Activated T-helper 17 cell treated with anti-CD3 and anti-CD28 coated beads, Interleukin-2, amount 50 U/mL, for 72 hours (primary cell): ENCODE measurements around the gene MVB12B. TPM values are rescaled to one million over a fixed set of nuclear protein-coding genes. Genes with fewer than 3 reads are reported as not detected.

Source experiments
- ATAC-seq: fragments of 150-1000 bp; cut with Tn5 transposase; replicated peaks from 2 replicates; pipeline ENCODE4 v1.10.0; 2021; ENCODE audit warnings: mild to moderate bottlenecking, moderate library complexity
- H3K27ac Mint-ChIP-seq: one replicate; pipeline ENCODE4 v1.8.0; 2022; ENCODE audit warnings: mixed read lengths
- H3K27me3 Mint-ChIP-seq: one replicate; pipeline ENCODE4 v1.8.0; 2022; ENCODE audit warnings: mixed read lengths
- H3K36me3 Mint-ChIP-seq: one replicate; pipeline ENCODE4 v1.8.0; 2022; ENCODE audit warnings: low read depth, mild to moderate bottlenecking, mixed read lengths
- H3K4me1 Mint-ChIP-seq: one replicate; pipeline ENCODE4 v1.8.0; 2022; ENCODE audit warnings: mixed read lengths
- H3K4me3 Mint-ChIP-seq: one replicate; pipeline ENCODE4 v1.8.0; 2022; ENCODE audit warnings: mild to moderate bottlenecking, mixed read lengths
- H3K9me3 Mint-ChIP-seq: one replicate; pipeline ENCODE4 v1.8.0; 2022; ENCODE audit warnings: mixed read lengths
- total RNA-seq, 2 donors: library from RNA; stranded (reverse); gene quantifications; one replicate each; pipeline ENCODE4 v1.2.3, GENCODE V29; 2022

Gene MVB12B
- total RNA-seq, 2 donors from 2014 or later = 3.9 TPM

DNA sequence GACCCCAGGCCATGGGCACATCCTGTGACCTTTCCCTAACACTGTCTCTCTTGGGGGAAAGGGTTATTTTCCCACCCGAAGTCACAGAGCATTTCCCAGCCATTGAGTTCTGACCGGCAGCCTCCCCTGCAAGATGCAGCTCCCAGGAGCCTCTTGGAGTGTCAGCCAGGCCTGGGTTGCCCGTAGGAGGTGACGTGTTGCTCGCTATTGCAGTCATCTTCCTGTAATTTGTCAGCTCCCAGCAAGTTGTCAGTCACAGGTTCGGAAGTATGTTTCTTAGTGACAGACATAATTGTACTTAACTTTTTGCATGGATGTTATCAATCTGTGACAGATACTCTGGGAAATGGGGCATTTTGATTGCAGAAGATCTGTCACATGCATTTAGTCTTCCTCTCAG, 74.5 kb downstream of the MVB12B start:
- Mint-ChIP-seq H3K27ac (no peak overlapping the region), H3K36me3 (no peaks in the 10 kb centered on the region), H3K4me3 (no peak overlapping the region), H3K27me3 (no peaks in the 10 kb centered on the region), H3K9me3 (no peaks in the 10 kb centered on the region), H3K4me1 (peaks cover 13% of the 10 kb centered on the region)
- no peak for ATAC-seq

DNA sequence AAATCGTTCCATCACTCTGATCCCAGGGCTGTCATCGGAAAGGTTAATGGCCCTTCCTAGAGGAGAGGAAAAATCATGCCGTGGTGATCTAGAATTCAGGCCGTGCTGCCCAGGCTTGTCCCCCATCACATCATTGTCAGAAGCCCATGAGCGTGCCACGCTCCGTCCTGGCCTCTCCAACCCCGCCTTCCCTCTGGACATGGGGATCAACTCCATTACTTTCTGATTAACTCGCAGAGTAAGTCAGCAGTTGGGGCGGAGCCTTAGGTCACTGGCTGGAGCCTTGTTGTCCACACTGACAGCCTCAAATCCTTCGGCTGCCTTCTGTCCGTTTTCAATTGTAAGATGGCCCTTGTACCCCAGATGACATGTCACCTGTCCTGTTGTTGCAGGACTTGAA, 75.0 kb downstream of the MVB12B start:
- ATAC-seq = no peak
- Mint-ChIP-seq H3K9me3 (no peaks in the 10 kb centered on the region), H3K27ac (no peak overlapping the region), H3K27me3 (no peaks in the 10 kb centered on the region), H3K4me1 (peaks cover 8% of the 10 kb centered on the region), H3K36me3 (no peaks in the 10 kb centered on the region), H3K4me3 (no peak overlapping the region)

DNA sequence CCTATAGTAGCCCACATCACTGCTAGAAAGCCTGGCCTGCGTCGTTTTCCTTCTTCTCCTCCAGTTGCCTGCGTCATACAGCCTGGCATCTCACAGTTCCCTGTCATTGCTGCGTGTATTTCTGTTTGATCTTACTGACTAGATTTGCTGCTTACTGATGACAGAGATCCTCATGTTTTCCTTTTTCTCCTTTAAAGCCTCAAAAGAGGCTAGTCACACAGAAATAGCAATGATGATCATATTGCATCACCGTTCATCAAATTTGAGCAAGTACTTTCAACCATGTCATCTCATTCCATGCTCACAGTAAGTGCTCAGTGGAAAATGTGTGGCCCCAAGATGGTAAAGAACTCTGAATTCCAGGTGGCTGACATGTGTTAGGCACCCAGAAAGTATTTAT, 76.8 kb downstream of the MVB12B start:
- H3K4me1 Mint-ChIP-seq = no peaks in the 10 kb centered on the region
- H3K27ac Mint-ChIP-seq = no peak overlapping the region
- ATAC-seq = no peak
- H3K27me3 Mint-ChIP-seq = no peaks in the 10 kb centered on the region
- no peaks in the 10 kb centered on the region for H3K9me3 Mint-ChIP-seq
- H3K4me3 Mint-ChIP-seq = no peak overlapping the region
- no peaks in the 10 kb centered on the region for H3K36me3 Mint-ChIP-seq

DNA sequence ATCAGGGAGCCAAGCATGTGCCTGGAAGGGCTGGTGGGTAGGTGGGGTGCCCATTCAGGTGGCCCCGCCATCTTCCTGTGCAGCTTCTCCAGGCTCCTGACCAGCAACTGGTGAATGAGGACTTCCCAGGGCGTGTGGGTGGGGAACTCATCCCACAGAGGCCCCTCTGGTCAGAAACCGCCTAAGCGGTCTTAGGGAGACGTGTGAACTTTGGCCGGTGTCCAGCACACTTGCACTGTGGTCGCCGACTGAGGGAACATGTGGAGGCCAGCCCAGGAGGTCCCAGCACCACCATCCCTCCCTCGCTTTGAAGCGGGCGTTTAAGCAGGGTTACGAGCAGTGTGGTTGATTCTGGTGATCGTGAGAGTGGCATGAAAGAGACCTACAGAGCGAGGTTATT, 77.8 kb downstream of the MVB12B start:
- H3K36me3 Mint-ChIP-seq = no peaks in the 10 kb centered on the region
- no peak overlapping the region for H3K4me3 Mint-ChIP-seq
- no peaks in the 10 kb centered on the region for H3K27me3 Mint-ChIP-seq
- no peaks in the 10 kb centered on the region for H3K9me3 Mint-ChIP-seq
- no peaks in the 10 kb centered on the region for H3K4me1 Mint-ChIP-seq
- no peak for ATAC-seq
- H3K27ac Mint-ChIP-seq = no peak overlapping the region

DNA sequence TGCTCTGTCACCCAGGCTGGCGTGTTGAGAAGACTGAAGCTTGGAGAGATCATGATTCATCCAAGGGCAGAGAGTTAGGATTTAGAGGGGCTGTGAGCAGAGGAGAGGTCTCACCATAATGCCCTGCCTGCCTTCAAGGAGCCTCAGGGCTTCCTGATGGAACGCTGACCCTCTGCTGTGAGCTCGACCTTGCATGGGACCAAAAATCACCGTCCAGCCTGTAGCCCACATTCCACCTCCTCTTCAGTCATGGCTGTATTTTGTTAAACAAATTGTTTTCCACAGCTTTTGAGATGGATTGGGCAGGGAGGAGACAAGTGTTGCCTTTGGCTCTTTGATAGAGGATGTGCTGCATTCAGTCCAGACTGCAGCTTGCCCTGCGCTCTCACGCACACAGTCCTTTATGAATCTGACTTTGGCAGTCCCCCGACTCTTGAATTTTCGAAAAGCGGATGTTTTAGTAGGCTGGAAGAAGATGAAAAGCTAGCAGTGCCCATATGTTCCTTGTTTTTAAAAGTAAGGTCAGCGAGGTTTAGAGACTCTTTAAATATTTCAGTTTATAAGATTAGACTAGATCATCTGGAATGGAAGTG, 79.5 kb downstream of the MVB12B start:
- H3K4me3 Mint-ChIP-seq = no peak overlapping the region
- no peak for ATAC-seq
- no peaks in the 10 kb centered on the region for H3K27me3 Mint-ChIP-seq
- no peaks in the 10 kb centered on the region for H3K4me1 Mint-ChIP-seq
- H3K36me3 Mint-ChIP-seq = no peaks in the 10 kb centered on the region
- no peak overlapping the region for H3K27ac Mint-ChIP-seq
- no peaks in the 10 kb centered on the region for H3K9me3 Mint-ChIP-seq

DNA sequence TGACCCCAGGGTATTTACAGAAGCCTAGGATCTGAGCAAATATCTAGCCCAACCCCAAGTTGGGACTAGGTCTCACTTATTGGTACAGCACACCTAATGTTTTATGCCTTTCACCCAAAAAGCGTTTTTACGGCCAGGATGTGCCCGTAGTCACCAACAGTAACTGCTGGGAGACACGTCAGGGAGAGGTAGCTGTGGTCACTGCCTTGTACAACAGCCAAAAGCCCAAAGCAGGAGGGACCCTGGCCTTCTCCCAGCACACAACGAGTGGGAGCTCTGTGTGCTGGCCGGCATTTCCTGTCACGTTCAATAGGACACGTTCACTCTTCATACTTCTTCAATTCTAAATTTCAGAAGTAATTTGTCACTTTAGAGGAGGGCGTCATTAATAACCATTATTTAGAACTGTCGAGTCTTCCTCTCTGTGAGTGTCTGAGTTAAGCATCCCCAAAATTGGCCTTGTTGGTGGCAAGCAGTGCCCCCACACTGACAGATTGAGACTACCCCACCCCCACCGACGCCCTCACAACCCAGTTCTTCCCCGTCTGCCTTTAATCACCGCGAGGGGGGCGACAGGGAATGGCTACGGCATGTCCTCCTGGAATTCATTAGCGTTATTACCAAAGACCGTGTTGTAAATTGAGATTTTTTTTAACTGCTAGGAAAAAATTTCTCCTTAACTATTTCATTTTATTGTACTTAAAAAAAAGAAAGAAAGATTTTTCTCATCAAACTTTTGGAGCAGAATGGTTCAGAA, 80.7 kb downstream of the MVB12B start:
- Mint-ChIP-seq H3K36me3 (no peaks in the 10 kb centered on the region), H3K27me3 (no peaks in the 10 kb centered on the region), H3K4me1 (peaks cover 3% of the 10 kb centered on the region), H3K27ac (no peak overlapping the region), H3K9me3 (no peaks in the 10 kb centered on the region), H3K4me3 (no peak overlapping the region)
- ATAC-seq = no peak

GRCh38 chr9:126408004-126408403, 81.4 kb downstream of the MVB12B start:
- Mint-ChIP-seq H3K27me3 (no peaks in the 10 kb centered on the region), H3K4me1 (peaks cover 9% of the 10 kb centered on the region), H3K27ac (no peak overlapping the region), H3K4me3 (no peak overlapping the region), H3K36me3 (no peaks in the 10 kb centered on the region), H3K9me3 (no peaks in the 10 kb centered on the region)
- ATAC-seq = no peak

DNA sequence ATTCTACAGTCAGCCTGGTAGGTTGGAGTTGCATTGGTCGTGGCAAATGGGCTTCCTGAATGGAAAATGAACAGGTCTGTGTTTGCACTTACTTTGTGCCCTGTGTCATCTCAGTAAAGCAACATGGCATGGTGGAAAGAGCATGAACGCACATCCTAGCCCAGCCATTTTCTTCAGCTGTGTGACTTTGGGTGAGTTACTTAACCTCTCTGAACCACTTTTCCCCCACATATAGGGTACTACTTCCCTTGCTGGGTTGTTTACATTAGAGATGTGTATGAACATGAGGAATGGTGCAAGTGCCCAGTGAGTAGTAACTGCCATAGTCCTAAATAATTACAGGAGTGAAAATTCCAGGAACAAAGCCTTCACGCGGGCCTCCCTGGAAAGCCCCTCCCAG, 83.6 kb downstream of the MVB12B start:
- H3K27ac Mint-ChIP-seq = no peak overlapping the region

DNA sequence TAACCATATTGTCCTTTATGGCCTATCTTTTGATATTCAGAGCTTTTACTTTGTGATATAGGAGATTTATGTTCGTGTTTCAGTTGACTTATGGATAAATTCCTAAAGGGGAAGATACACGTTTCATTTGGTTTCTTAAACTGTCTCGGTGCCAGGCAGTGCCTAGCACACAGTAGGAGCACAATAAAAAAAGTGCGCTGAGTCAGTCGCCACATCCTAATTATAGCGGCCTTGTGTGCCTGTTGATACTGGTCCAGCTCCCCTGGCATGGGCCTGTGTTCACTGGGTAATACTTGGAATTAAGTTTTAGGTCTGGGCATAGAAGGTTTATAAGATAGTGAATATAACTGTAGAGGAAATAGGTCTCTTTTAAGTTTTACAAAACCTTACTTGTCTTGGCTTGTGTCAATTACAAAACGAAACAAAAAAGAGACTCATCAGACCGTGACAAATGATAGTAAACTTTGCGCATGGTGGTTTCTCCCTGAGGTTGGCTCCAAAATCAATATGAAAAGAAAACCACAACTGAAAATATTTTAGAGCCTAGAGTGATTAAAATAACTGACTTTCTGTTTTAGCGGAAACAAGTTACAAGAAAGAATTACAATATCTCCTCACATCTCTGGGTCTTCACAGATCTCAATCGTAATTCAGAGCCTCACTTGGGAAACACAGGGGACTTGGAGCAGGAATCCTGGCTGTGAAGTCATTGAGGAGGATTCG, 84.8 kb downstream of the MVB12B start:
- Mint-ChIP-seq H3K36me3 (no peaks in the 10 kb centered on the region), H3K4me1 (peaks cover 11% of the 10 kb centered on the region), H3K27me3 (no peaks in the 10 kb centered on the region), H3K9me3 (no peaks in the 10 kb centered on the region), H3K27ac (peak overlapping the region; percentile 45), H3K4me3 (peak overlapping the region; percentile 66)
- ATAC-seq = peak; percentile 93

More for the DNA sequence above, 83.6 kb downstream of the MVB12B start:
- Mint-ChIP-seq H3K9me3 (no peaks in the 10 kb centered on the region), H3K4me1 (peaks cover 11% of the 10 kb centered on the region), H3K27me3 (no peaks in the 10 kb centered on the region), H3K4me3 (no peak overlapping the region), H3K36me3 (no peaks in the 10 kb centered on the region)
- ATAC-seq = no peak

GRCh38 chr9:126411948-126412284, 85.3 kb downstream of the MVB12B start:
- Mint-ChIP-seq H3K27ac (peak overlapping the region; percentile 45), H3K27me3 (no peaks in the 10 kb centered on the region), H3K9me3 (no peaks in the 10 kb centered on the region), H3K4me3 (peak overlapping the region; percentile 66), H3K4me1 (peaks cover 11% of the 10 kb centered on the region), H3K36me3 (no peaks in the 10 kb centered on the region)
- ATAC-seq = no peak

GRCh38 chr9:126412905-126413304, 86.3 kb downstream of the MVB12B start:
- H3K27me3 Mint-ChIP-seq = no peaks in the 10 kb centered on the region
- no peaks in the 10 kb centered on the region for H3K9me3 Mint-ChIP-seq
- peak overlapping the region; percentile 66 for H3K4me3 Mint-ChIP-seq
- no peaks in the 10 kb centered on the region for H3K36me3 Mint-ChIP-seq
- no peak overlapping the region for H3K27ac Mint-ChIP-seq
- no peak for ATAC-seq
- peaks cover 11% of the 10 kb centered on the region for H3K4me1 Mint-ChIP-seq

- Mint-ChIP-seq H3K9me3 (no peaks in the 10 kb centered on the region), H3K36me3 (no peaks in the 10 kb centered on the region), H3K4me1 (peaks cover 11% of the 10 kb centered on the region), H3K27me3 (no peaks in the 10 kb centered on the region), H3K4me3 (peak overlapping the region; percentile 66), H3K27ac (no peak overlapping the region)
- no peak for ATAC-seq
These were observed 86.9 kb downstream of the MVB12B start for GRCh38 chr9:126413391-126414068.

- no peaks in the 10 kb centered on the region for H3K27me3 Mint-ChIP-seq
- no peak overlapping the region for H3K27ac Mint-ChIP-seq
- ATAC-seq = no peak
- H3K4me1 Mint-ChIP-seq = peaks cover 11% of the 10 kb centered on the region
- H3K4me3 Mint-ChIP-seq = no peak overlapping the region
- no peaks in the 10 kb centered on the region for H3K9me3 Mint-ChIP-seq
- no peaks in the 10 kb centered on the region for H3K36me3 Mint-ChIP-seq
These were observed 89.2 kb downstream of the MVB12B start for GRCh38 chr9:126415741-126416370.

DNA sequence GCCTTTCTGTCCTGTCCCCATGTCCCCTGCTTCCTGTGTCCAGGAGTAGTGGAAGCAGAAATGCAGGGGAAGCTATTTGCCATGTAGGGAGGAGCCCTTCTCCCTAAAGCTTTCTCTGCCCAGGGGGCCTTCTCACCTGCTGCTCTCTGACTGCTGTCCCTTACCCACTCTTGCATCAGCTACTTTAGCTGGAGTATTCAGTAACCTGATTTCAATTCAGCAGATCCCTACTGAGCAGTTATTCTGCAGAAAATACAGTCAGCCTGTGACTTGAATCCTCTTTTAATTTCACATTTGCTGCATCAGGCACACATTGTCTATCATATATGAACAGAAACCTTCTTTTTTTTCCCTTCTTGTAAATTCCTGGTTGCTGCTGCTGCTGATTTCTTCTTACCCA, 90.4 kb downstream of the MVB12B start:
- Mint-ChIP-seq H3K4me3 (no peak overlapping the region), H3K27me3 (no peaks in the 10 kb centered on the region), H3K27ac (no peak overlapping the region), H3K36me3 (no peaks in the 10 kb centered on the region), H3K9me3 (no peaks in the 10 kb centered on the region), H3K4me1 (peaks cover 10% of the 10 kb centered on the region)
- no peak for ATAC-seq
